IPS-20b (cell line): ENCODE measurements around the gene LEFTY1.

Experiments
- H3K27ac ChIP-seq: one replicate; pipeline ENCODE4 v1.5.1; 2013; ENCODE audit warnings: low read length
- H3K27me3 ChIP-seq: 2 replicates; pipeline ENCODE4 v1.6.1; 2013; ENCODE audit warnings: mild to moderate bottlenecking, low read length, inconsistent platforms; ENCODE audit not compliant: insufficient read depth
- H3K36me3 ChIP-seq: 2 replicates; pipeline ENCODE4 v1.6.1; 2013; ENCODE audit warnings: low read depth, mild to moderate bottlenecking, inconsistent platforms, low read length, moderate library complexity; ENCODE audit not compliant: insufficient read depth
- H3K4me1 ChIP-seq: 2 replicates; pipeline ENCODE4 v1.6.1; 2013; ENCODE audit warnings: mild to moderate bottlenecking, control low read depth, inconsistent platforms, low read length, moderate library complexity; ENCODE audit not compliant: insufficient read depth
- H3K4me3 ChIP-seq: 2 replicates; pipeline ENCODE4 v1.5.1; 2013; ENCODE audit warnings: mild to moderate bottlenecking, low read length, inconsistent platforms
- H3K9ac ChIP-seq: 2 replicates; pipeline ENCODE4 v1.6.1; 2013; ENCODE audit warnings: low read depth, mild to moderate bottlenecking, inconsistent platforms, low read length, moderate library complexity
- H3K9me3 ChIP-seq: 2 replicates; pipeline ENCODE4 v1.6.1; 2013; ENCODE audit warnings: mild to moderate bottlenecking, low read depth, low read length, inconsistent platforms; ENCODE audit not compliant: insufficient read depth

Gene LEFTY1

GRCh38 chr1:225862581-225862950 is 26.4 kb downstream of the LEFTY1 start:
- H3K9ac ChIP-seq, result no peak overlapping the region
- peaks cover 76% of the 10 kb centered on the region for H3K36me3 ChIP-seq
- H3K27me3 ChIP-seq, result no peaks in the 10 kb centered on the region
- no peaks in the 10 kb centered on the region for H3K9me3 ChIP-seq
- H3K4me3 ChIP-seq, result no peak overlapping the region
- no peaks in the 10 kb centered on the region; the same call in 1 of the 2 replicates for H3K4me1 ChIP-seq
- no peak overlapping the region for H3K27ac ChIP-seq

- Histone ChIP-seq H3K4me1 (no peaks in the 10 kb centered on the region; the same call in 1 of the 2 replicates), H3K4me3 (no peak overlapping the region), H3K27me3 (no peaks in the 10 kb centered on the region), H3K36me3 (peaks cover 73% of the 10 kb centered on the region), H3K9ac (no peak overlapping the region), H3K27ac (no peak overlapping the region), H3K9me3 (no peaks in the 10 kb centered on the region)
Observed at GRCh38 chr1:225861834-225862580, 26.9 kb downstream of the LEFTY1 start.

GRCh38 chr1:225860876-225861441 is 28.0 kb downstream of the LEFTY1 start:
- Histone ChIP-seq H3K27ac (no peak overlapping the region), H3K9me3 (no peaks in the 10 kb centered on the region), H3K27me3 (no peaks in the 10 kb centered on the region), H3K36me3 (peaks cover 69% of the 10 kb centered on the region), H3K4me3 (no peak overlapping the region), H3K4me1 (no peaks in the 10 kb centered on the region; the same call in 1 of the 2 replicates), H3K9ac (no peak overlapping the region)

- Histone ChIP-seq H3K4me1 (no peaks in the 10 kb centered on the region; the same call in 1 of the 2 replicates), H3K9me3 (no peaks in the 10 kb centered on the region), H3K9ac (no peak overlapping the region), H3K36me3 (peaks cover 68% of the 10 kb centered on the region), H3K27ac (no peak overlapping the region), H3K4me3 (no peak overlapping the region), H3K27me3 (no peaks in the 10 kb centered on the region)
Observed at GRCh38 chr1:225860107-225860506, 28.8 kb downstream of the LEFTY1 start.

- Histone ChIP-seq H3K9ac (no peak overlapping the region), H3K4me1 (no peaks in the 10 kb centered on the region; the same call in 1 of the 2 replicates), H3K4me3 (no peak overlapping the region), H3K36me3 (peaks cover 70% of the 10 kb centered on the region), H3K27me3 (no peaks in the 10 kb centered on the region), H3K9me3 (no peaks in the 10 kb centered on the region), H3K27ac (no peak overlapping the region)
Observed at GRCh38 chr1:225859151-225859550, 29.8 kb downstream of the LEFTY1 start.

- no peak overlapping the region for H3K27ac ChIP-seq
- H3K4me1 ChIP-seq, result no peaks in the 10 kb centered on the region
- no peak overlapping the region for H3K9ac ChIP-seq
- H3K4me3 ChIP-seq, result no peak overlapping the region
- no peaks in the 10 kb centered on the region for H3K9me3 ChIP-seq
- H3K27me3 ChIP-seq, result no peaks in the 10 kb centered on the region
- H3K36me3 ChIP-seq, result peaks cover 66% of the 10 kb centered on the region
Observed at GRCh38 chr1:225857256-225857655, 31.7 kb downstream of the LEFTY1 start.

GRCh38 chr1:225855503-225856300 is 33.2 kb downstream of the LEFTY1 start:
- Histone ChIP-seq H3K27ac (no peak overlapping the region), H3K36me3 (peaks cover 61% of the 10 kb centered on the region), H3K27me3 (no peaks in the 10 kb centered on the region), H3K9me3 (peaks cover 3% of the 10 kb centered on the region; the same call in 1 of the 2 replicates), H3K9ac (no peak overlapping the region), H3K4me3 (no peak overlapping the region), H3K4me1 (no peaks in the 10 kb centered on the region)

GRCh38 chr1:225853441-225853840 is 35.5 kb downstream of the LEFTY1 start:
- no peaks in the 10 kb centered on the region for H3K4me1 ChIP-seq
- H3K36me3 ChIP-seq, result peaks cover 58% of the 10 kb centered on the region
- H3K4me3 ChIP-seq, result no peak overlapping the region
- no peak overlapping the region for H3K27ac ChIP-seq
- H3K9ac ChIP-seq, result no peak overlapping the region
- peaks cover 3% of the 10 kb centered on the region; the same call in 1 of the 2 replicates for H3K9me3 ChIP-seq
- no peaks in the 10 kb centered on the region for H3K27me3 ChIP-seq

- Histone ChIP-seq H3K27ac (no peak overlapping the region), H3K9ac (no peak overlapping the region), H3K4me1 (no peaks in the 10 kb centered on the region), H3K4me3 (no peak overlapping the region), H3K27me3 (no peaks in the 10 kb centered on the region), H3K9me3 (peaks cover 3% of the 10 kb centered on the region; the same call in 1 of the 2 replicates), H3K36me3 (peaks cover 56% of the 10 kb centered on the region)
Observed at GRCh38 chr1:225852413-225853124, 36.4 kb downstream of the LEFTY1 start.

GRCh38 chr1:225851805-225852204 is 37.1 kb downstream of the LEFTY1 start:
- H3K4me3 ChIP-seq, result no peak overlapping the region
- H3K4me1 ChIP-seq, result no peaks in the 10 kb centered on the region
- H3K36me3 ChIP-seq, result peaks cover 58% of the 10 kb centered on the region
- H3K27ac ChIP-seq, result no peak overlapping the region
- H3K27me3 ChIP-seq, result no peaks in the 10 kb centered on the region
- no peak overlapping the region for H3K9ac ChIP-seq
- peaks cover 3% of the 10 kb centered on the region; the same call in 1 of the 2 replicates for H3K9me3 ChIP-seq

GRCh38 chr1:225850370-225850769 is 38.6 kb downstream of the LEFTY1 start:
- H3K27ac ChIP-seq, result no peak overlapping the region
- H3K9ac ChIP-seq, result no peak overlapping the region
- no peaks in the 10 kb centered on the region for H3K27me3 ChIP-seq
- H3K4me3 ChIP-seq, result no peak overlapping the region
- peaks cover 3% of the 10 kb centered on the region; the same call in 1 of the 2 replicates for H3K9me3 ChIP-seq
- H3K36me3 ChIP-seq, result peaks cover 58% of the 10 kb centered on the region
- H3K4me1 ChIP-seq, result peaks cover 7% of the 10 kb centered on the region; the same call in 1 of the 2 replicates
